HG02642 (cell line): ENCODE data around the gene TEDDM1.
"Not testable (repeated sequence)": the region's sequence is repeated elsewhere in the genome, so short reads cannot be mapped to it uniquely, and the experiment has no call there.

Experiments used
- ATAC-seq: cut with Tn5 transposase; IDR thresholded peaks from one replicate; pipeline ENCODE4 v1.9.1; 2021; ENCODE audit warnings: mild to moderate bottlenecking; ENCODE audit not compliant: unreplicated experiment, poor library complexity

Gene TEDDM1

GRCh38 chr1:182383037-182383661 lies 17.3 kb downstream of the TEDDM1 start:
- no peak for ATAC-seq

GRCh38 chr1:182381962-182382819 lies 18.3 kb downstream of the TEDDM1 start:
- ATAC-seq: no peak

GRCh38 chr1:182380199-182380598 lies 20.3 kb downstream of the TEDDM1 start:
- no peak for ATAC-seq

- ATAC-seq: not testable (repeated sequence)
Observed at GRCh38 chr1:182379781-182380180, 20.7 kb downstream of the TEDDM1 start.

GRCh38 chr1:182376936-182377574 lies 23.4 kb downstream of the TEDDM1 start:
- ATAC-seq: no peak

- ATAC-seq: no peak
Observed at GRCh38 chr1:182374101-182374834, 26.2 kb downstream of the TEDDM1 start.

- ATAC-seq: no peak
Observed at GRCh38 chr1:182370532-182370931, 29.9 kb downstream of the TEDDM1 start.

GRCh38 chr1:182368903-182369302 lies 31.6 kb downstream of the TEDDM1 start:
- ATAC-seq: no peak

- no peak for ATAC-seq
Observed at GRCh38 chr1:182368358-182368757, 32.1 kb downstream of the TEDDM1 start.

- no peak for ATAC-seq
Observed at GRCh38 chr1:182367926-182368325, 32.5 kb downstream of the TEDDM1 start.

GRCh38 chr1:182366596-182366995 lies 33.9 kb downstream of the TEDDM1 start:
- ATAC-seq: no peak

- no peak for ATAC-seq
Observed at GRCh38 chr1:182359645-182360044, 40.8 kb downstream of the TEDDM1 start.

GRCh38 chr1:182357913-182358312 lies 42.6 kb downstream of the TEDDM1 start:
- ATAC-seq: no peak

- no peak for ATAC-seq
Observed at GRCh38 chr1:182357171-182357570, 43.3 kb downstream of the TEDDM1 start.

- no peak for ATAC-seq
Observed at GRCh38 chr1:182355723-182356098, 44.8 kb downstream of the TEDDM1 start.

GRCh38 chr1:182351790-182352364 lies 48.6 kb downstream of the TEDDM1 start:
- ATAC-seq: no peak

- no peak for ATAC-seq
Observed at GRCh38 chr1:182350839-182351238, 49.6 kb downstream of the TEDDM1 start.

GRCh38 chr1:182348961-182349747 lies 51.3 kb downstream of the TEDDM1 start:
- ATAC-seq: no peak
